Ascending aorta (tissue), 2 donors: ENCODE results near the gene SEPTIN10. TPM values are rescaled to one million over a fixed set of nuclear protein-coding genes. Genes with fewer than 3 reads are reported as not detected.
A peak's percentile ranks its signal among the peaks of the same experiment; 100 is the strongest.
"Not testable (repeated sequence)": the region's sequence is repeated elsewhere in the genome, so short reads cannot be mapped to it uniquely, and the experiment has no call there.

Experiments used
- DNase-seq, 2 donors: peaks; one replicate each; pipeline ENCODE4 v3.0.0-alpha.2; 2019; ENCODE audit warnings: low spot score in 2 of 2
- H3K27ac ChIP-seq, 2 donors: fragments of 200-600 bp; sonication (generic); one replicate each; pipeline ENCODE4 v1.5.1; 2016 to 2017; ENCODE audit warnings: mild to moderate bottlenecking in 1 of 2
- H3K27me3 ChIP-seq: fragments of 200-600 bp; sonication (generic); one replicate; pipeline ENCODE4 v1.5.1; 2017
- H3K36me3 ChIP-seq, 2 donors: fragments of 200-600 bp; sonication (generic); one replicate each; pipeline ENCODE4 v1.5.1; 2016
- H3K4me1 ChIP-seq, 2 donors: fragments of 200-600 bp; sonication (generic); one replicate each; pipeline ENCODE4 v1.5.1; 2016 to 2017; ENCODE audit warnings: mild to moderate bottlenecking in 1 of 2
- H3K4me3 ChIP-seq, 2 donors: fragments of 200-600 bp; sonication (generic); one replicate each; pipeline ENCODE4 v1.5.1; 2016 to 2017; ENCODE audit warnings: mild to moderate bottlenecking in 1 of 2
- H3K9me3 ChIP-seq, 2 donors: fragments of 200-600 bp; sonication (generic); one replicate each; pipeline ENCODE4 v1.5.1; 2016
- intact Hi-C: fragments of 100-400 bp; cut with DNase I; formaldehyde crosslinking; loops from one replicate; pipeline ENCODE4 v1.15.1; 2023
- total RNA-seq: library from RNA; depleted of rRNA; stranded (reverse); fragments of >200 nt; gene quantifications from one replicate; pipeline ENCODE4 v1.1.0, GENCODE V29; 2016
- TF ChIP-seq, protein P1 (sequence below), 3 experiments: fragments of 200-600 bp in 2 of 3; fragments of 450-650 bp in 1 of 3; sonication (generic) in 2 of 3; IDR thresholded peaks; one replicate each; pipeline ENCODE4 v1.5.1; 2016 to 2019; ENCODE audit warnings: antibody characterized with exemption in 3 of 3, mild to moderate bottlenecking in 1 of 3, moderate library complexity in 1 of 3

SEPTIN10 gene
- total RNA-seq, 1 donor from 2014 or later: 59.0 TPM

GRCh38 chr2:109645412-109646184 lies 31.8 kb upstream of the SEPTIN10 start:
- no peaks in the 10 kb centered on the region for H3K36me3 ChIP-seq
- TF ChIP-seq, protein P1, sequence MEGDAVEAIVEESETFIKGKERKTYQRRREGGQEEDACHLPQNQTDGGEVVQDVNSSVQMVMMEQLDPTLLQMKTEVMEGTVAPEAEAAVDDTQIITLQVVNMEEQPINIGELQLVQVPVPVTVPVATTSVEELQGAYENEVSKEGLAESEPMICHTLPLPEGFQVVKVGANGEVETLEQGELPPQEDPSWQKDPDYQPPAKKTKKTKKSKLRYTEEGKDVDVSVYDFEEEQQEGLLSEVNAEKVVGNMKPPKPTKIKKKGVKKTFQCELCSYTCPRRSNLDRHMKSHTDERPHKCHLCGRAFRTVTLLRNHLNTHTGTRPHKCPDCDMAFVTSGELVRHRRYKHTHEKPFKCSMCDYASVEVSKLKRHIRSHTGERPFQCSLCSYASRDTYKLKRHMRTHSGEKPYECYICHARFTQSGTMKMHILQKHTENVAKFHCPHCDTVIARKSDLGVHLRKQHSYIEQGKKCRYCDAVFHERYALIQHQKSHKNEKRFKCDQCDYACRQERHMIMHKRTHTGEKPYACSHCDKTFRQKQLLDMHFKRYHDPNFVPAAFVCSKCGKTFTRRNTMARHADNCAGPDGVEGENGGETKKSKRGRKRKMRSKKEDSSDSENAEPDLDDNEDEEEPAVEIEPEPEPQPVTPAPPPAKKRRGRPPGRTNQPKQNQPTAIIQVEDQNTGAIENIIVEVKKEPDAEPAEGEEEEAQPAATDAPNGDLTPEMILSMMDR (IDR thresholded peaks at IDR 0.05): no peak
- no peak overlapping the region for H3K4me3 ChIP-seq
- intact Hi-C loops: no loop called here
- H3K9me3 ChIP-seq: no peaks in the 10 kb centered on the region
- H3K27ac ChIP-seq: peak overlapping the region; percentile 87 to 88
- H3K4me1 ChIP-seq: peaks cover 4 to 23% of the 10 kb centered on the region in 2 donors
- DNase-seq: no peak
- H3K27me3 ChIP-seq: no peaks in the 10 kb centered on the region

DNA sequence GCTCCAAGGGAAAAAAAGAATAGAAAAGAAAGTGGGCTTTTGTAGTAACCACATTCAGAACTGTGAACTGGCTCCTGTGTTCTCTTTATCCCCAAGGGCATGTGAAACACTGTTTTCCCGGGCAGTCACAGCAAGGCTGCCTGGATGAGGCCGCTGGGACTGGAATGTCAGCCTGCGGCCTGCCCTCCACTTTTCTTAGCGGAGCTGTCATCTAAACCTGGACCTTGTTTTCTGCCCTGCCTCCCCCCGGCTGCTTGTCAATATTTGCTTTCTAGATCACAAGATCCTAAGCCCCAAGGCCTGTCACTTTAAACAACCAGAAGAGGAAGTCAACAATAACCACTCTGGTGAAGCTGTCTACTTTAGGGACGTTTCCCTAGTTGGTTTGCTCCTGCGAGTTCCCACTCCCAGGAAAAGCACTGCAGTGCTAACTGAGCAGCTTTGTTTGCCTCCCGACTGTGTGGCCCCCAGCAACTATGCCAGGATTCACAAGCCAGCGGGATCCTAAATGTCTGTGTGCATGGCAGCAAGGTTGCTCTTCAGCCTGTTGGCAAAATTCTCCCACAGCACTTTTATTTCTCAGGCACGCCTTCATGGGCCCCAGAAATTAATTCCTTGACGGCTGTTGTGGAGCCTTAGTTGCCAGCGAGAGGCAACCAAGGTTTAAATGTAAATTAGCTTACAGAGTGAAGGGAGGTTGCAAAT lies 31.0 kb upstream of the SEPTIN10 start:
- peaks cover 4 to 23% of the 10 kb centered on the region in 2 donors for H3K4me1 ChIP-seq
- intact Hi-C loops: no loop called here
- no peaks in the 10 kb centered on the region for H3K9me3 ChIP-seq
- no peaks in the 10 kb centered on the region for H3K36me3 ChIP-seq
- peak in 1 of 2 donors; percentile 71 for DNase-seq
- no peaks in the 10 kb centered on the region for H3K27me3 ChIP-seq
- TF ChIP-seq, protein P1 (IDR thresholded peaks at IDR 0.05): no peak
- H3K27ac ChIP-seq: peak overlapping the region; percentile 87 to 88
- peak overlapping the region in 1 of 2 donors; percentile 45 for H3K4me3 ChIP-seq

DNA sequence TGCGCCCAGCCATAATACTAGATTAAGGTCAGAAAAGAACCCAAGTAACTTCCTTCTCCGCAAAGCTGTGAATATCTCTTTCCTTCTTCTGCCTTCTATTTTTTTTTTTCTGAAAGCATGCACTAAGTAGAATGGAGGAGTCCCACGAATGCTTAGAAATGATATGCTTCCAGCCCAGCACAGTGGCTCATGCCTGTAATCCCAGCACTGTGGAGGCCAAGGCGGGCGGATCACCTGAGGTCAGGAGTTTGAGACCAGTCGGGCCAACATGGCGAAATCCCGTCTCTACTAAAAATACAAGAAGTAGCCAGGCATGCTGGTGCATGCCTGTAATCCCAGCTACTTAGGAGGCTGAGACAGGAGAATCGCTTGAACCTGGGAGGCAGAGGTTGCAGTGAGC lies 26.2 kb upstream of the SEPTIN10 start:
- peaks cover 4 to 16% of the 10 kb centered on the region in 2 donors for H3K4me1 ChIP-seq
- H3K4me3 ChIP-seq, intact Hi-C loops, DNase-seq, H3K27ac ChIP-seq, H3K27me3 ChIP-seq, H3K9me3 ChIP-seq, H3K36me3 ChIP-seq: not testable (repeated sequence)

DNA sequence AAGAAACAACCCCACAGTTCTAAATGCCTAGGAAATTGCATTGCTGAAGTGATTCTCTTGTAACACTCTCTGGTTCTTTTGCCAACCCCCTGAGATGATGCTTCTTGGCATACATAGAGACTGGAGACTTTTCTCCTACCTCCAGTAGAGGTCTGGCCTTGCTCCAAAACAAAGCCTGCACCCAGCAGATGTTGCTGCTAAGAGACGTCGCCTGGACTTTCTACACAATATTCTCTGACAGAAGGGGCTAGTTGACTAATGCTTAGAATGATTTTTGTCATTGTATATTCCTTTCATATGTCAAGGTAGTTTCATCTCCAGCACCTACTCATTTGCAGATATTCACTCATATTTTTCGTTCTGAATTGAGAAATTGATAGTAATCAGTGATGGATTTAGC lies 25.0 kb upstream of the SEPTIN10 start:
- no peak overlapping the region for H3K27ac ChIP-seq
- H3K4me1 ChIP-seq: peaks cover 0 to 5% of the 10 kb centered on the region in 2 donors
- TF ChIP-seq, protein P1 (IDR thresholded peaks at IDR 0.05): no peak
- H3K9me3 ChIP-seq: no peaks in the 10 kb centered on the region
- no peaks in the 10 kb centered on the region for H3K27me3 ChIP-seq
- intact Hi-C loops: no loop called here
- H3K36me3 ChIP-seq: no peaks in the 10 kb centered on the region
- DNase-seq: no peak
- no peak overlapping the region for H3K4me3 ChIP-seq

DNA sequence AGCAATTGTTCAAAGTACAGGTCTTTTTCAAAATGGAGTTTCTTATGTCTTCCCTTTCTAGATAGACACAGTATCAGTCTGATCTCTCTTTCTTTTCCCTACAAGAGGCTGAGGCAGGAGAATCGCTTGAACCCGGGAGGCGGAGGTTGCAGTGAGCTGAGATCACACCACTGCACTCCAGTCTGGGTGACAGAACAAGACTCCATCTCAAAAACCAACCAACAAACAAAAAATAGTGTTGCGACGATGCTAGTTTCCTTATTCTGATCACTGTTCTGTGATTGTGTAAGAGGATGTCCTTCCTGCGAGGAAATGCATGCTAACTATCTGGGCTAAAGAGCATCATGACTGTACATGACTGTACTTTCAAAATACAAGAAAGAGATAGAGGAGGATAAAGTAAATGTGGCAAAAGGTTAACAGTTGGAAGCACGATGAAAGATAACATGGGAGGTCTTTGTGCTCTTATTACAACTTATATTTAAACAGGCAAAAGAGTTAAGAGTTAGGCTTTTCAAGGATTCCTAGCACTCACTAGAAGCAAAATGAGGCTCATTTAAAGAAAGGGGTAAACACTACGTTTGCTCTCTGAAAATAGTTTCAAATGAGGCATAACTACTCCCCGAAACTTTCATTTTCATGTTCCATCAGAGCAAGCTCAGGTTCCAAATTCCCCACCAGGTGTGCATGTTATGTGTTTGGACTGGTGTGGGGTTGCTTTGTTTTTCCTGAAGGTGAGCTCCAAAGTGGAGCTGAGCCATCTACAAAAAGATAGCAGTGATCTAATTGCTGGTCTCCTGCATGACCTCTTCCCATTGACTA lies 24.2 kb upstream of the SEPTIN10 start:
- H3K4me3 ChIP-seq: no peak overlapping the region

More for the DNA sequence above, 24.2 kb upstream of the SEPTIN10 start:
- intact Hi-C loops: no loop called here
- DNase-seq: no peak
- Histone ChIP-seq H3K36me3 (no peaks in the 10 kb centered on the region), H3K4me1 (no peaks in the 10 kb centered on the region), H3K27me3 (no peaks in the 10 kb centered on the region), H3K27ac (no peak overlapping the region), H3K9me3 (no peaks in the 10 kb centered on the region)
- TF ChIP-seq, protein P1 (IDR thresholded peaks at IDR 0.05): no peak
